Endothelial cell (in vitro differentiated cells): ENCODE results near the gene SLC38A1. TPM values are rescaled to one million over a fixed set of nuclear protein-coding genes. Genes with fewer than 3 reads are reported as not detected.

ENCODE experiments used
- DNase-seq: peaks from one replicate; pipeline ENCODE4 v3.0.0; 2021; ENCODE audit warnings: low spot score
- H3K27ac Mint-ChIP-seq: one replicate; pipeline ENCODE4 v1.8.0; 2021; ENCODE audit warnings: mixed read lengths, inconsistent platforms; ENCODE audit not compliant: unreplicated experiment
- H3K27me3 Mint-ChIP-seq: one replicate; pipeline ENCODE4 v1.8.0; 2021; ENCODE audit warnings: mild to moderate bottlenecking, moderate library complexity, mixed read lengths, inconsistent platforms; ENCODE audit not compliant: unreplicated experiment
- H3K36me3 Mint-ChIP-seq: one replicate; pipeline ENCODE4 v1.8.0; 2021; ENCODE audit warnings: mild to moderate bottlenecking, low read depth, mixed read lengths, inconsistent platforms; ENCODE audit not compliant: unreplicated experiment
- H3K4me1 Mint-ChIP-seq: one replicate; pipeline ENCODE4 v1.8.0; 2021; ENCODE audit warnings: mild to moderate bottlenecking, mixed read lengths, inconsistent platforms; ENCODE audit not compliant: unreplicated experiment
- H3K4me3 Mint-ChIP-seq: one replicate; pipeline ENCODE4 v1.8.0; 2021; ENCODE audit warnings: mild to moderate bottlenecking, mixed read lengths, inconsistent platforms; ENCODE audit not compliant: unreplicated experiment
- H3K9me3 Mint-ChIP-seq: one replicate; pipeline ENCODE4 v1.8.0; 2021; ENCODE audit warnings: mixed read lengths, inconsistent platforms; ENCODE audit not compliant: unreplicated experiment
- total RNA-seq: library from RNA; stranded (reverse); fragmentation: NEBNext Ultra II Directional; extraction: Animal tissue kit (Norgen Biotek cat#: 25700); gene quantifications from one replicate; pipeline ENCODE4 v1.2.1, GENCODE V29; 2021; ENCODE audit not compliant: unreplicated experiment
- TF ChIP-seq, protein P1 (sequence below): fragments of 200-600 bp; sonication (generic); IDR thresholded peaks from one replicate; pipeline ENCODE4 v1.5.0; 2021; ENCODE audit warnings: antibody characterized with exemption; ENCODE audit not compliant: unreplicated experiment

SLC38A1 gene
- total RNA-seq, 1 donor from 2014 or later, result 100 TPM

DNA sequence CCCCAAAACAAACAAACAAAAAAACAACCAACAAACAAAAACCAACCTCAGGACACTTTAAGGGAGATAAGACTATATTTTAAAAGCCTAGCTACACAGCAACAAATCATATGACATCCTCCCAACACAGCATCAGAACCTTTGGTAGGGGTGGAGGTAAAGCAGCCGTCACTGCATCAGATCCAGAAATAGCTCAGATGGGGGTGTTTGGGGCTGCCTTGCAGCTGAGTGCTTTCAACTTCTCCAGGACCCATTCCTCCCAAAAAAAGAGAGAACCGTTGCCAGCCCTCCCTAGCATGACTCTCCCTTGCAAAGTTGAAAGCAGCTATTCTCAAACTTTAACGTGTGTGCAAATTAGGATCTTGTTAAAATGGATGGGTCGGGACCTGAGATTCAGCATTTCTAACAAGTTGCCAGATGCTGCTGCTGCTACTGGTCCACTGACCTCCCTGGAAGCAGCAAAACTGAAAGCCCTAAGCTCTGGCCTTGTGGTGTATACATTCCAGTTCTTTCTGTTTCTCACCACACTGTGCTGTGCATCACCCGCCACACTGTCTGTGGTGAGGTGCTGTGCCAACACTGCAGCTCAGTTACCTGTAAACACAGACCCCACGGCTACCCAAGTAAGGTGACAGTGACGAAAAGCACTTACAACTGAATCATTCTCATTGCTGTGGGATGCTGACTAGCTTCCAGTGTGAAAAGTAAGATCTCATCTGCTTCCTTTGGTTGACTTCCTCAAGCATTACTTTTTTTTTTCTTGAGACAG is 54.0 kb downstream of the SLC38A1 start:
- H3K4me3 Mint-ChIP-seq, result no peak overlapping the region
- no peak for DNase-seq
- peaks cover 32% of the 10 kb centered on the region for H3K36me3 Mint-ChIP-seq
- H3K27ac Mint-ChIP-seq, result no peak overlapping the region
- H3K4me1 Mint-ChIP-seq, result peaks cover 42% of the 10 kb centered on the region
- H3K27me3 Mint-ChIP-seq, result peaks cover 3% of the 10 kb centered on the region
- H3K9me3 Mint-ChIP-seq, result no peaks in the 10 kb centered on the region
- TF ChIP-seq, protein P1, sequence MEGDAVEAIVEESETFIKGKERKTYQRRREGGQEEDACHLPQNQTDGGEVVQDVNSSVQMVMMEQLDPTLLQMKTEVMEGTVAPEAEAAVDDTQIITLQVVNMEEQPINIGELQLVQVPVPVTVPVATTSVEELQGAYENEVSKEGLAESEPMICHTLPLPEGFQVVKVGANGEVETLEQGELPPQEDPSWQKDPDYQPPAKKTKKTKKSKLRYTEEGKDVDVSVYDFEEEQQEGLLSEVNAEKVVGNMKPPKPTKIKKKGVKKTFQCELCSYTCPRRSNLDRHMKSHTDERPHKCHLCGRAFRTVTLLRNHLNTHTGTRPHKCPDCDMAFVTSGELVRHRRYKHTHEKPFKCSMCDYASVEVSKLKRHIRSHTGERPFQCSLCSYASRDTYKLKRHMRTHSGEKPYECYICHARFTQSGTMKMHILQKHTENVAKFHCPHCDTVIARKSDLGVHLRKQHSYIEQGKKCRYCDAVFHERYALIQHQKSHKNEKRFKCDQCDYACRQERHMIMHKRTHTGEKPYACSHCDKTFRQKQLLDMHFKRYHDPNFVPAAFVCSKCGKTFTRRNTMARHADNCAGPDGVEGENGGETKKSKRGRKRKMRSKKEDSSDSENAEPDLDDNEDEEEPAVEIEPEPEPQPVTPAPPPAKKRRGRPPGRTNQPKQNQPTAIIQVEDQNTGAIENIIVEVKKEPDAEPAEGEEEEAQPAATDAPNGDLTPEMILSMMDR, result no peak

DNA sequence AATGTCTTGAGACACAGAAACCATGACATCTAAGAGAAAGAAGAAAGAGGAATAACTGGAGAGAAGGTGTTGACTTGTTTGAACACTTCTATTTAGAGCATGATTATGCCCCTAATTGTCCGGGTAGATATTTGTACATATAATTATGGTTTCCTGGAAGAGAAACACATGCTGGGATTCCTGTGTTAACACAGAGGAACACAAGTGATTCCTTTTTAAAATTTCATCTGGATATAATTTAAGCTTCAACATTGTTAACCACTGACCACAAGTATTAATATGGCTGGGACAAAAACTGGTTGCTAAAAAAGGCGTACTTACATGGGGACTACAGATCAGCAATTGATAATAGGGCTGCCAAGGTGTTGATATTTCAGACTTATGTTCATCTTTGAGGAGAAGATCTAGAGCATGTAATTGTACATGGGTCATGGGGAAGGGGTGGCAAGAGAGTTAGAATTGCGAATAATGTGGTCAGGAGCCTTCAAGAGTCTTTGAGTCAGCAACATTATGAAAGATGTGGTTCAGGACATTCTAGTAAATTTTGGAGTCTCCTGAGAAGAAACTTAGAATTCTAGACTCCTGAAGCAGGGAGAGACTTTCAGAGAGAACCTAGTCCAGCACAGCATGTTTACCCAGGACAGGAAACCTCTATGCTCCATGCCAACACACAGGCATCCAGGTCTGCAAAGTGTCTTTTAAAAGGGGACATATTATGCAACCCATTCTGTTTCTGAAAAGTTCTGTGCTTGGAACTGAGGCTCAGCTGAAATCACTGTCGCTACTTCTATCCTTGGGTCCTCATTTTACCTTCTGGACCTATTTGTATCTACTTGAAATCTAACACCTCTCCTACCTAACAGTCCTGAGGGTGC is 56.5 kb downstream of the SLC38A1 start:
- Mint-ChIP-seq H3K4me3 (no peak overlapping the region), H3K9me3 (no peaks in the 10 kb centered on the region), H3K4me1 (peaks cover 19% of the 10 kb centered on the region), H3K27ac (no peak overlapping the region), H3K27me3 (peaks cover 3% of the 10 kb centered on the region), H3K36me3 (peaks cover 20% of the 10 kb centered on the region)
- TF ChIP-seq, protein P1, result no peak
- DNase-seq, result no peak

DNA sequence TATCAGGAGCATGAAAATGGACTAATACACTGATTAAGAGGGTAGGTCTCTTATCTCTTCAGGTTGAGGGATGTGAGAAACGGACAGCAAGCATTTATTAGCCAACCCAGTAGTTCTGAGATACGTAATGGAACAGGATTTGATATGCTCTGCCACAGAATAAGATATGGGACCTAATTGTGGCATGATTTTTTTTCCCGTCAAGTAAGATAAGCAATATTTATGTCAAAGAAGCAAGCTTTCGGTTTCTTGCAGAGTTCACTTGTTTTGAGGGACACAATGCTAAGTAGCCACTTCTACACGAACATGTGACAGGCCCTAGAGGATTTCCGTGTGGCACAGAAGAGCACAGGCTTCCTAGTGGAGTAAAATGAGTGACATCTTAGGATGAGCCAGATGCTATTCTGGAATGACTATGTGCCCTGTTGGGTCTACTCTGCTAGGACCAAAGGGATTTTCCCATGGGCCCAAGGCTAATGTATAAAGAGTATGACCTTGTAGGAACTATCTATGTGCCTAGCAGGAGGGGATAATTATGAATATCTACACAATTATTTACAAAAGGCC is 57.9 kb downstream of the SLC38A1 start:
- Mint-ChIP-seq H3K9me3 (no peaks in the 10 kb centered on the region), H3K4me3 (no peak overlapping the region), H3K27me3 (peaks cover under 1% of the 10 kb centered on the region), H3K36me3 (peaks cover 21% of the 10 kb centered on the region), H3K4me1 (peaks cover 12% of the 10 kb centered on the region), H3K27ac (no peak overlapping the region)
- TF ChIP-seq, protein P1, result no peak
- DNase-seq, result no peak

DNA sequence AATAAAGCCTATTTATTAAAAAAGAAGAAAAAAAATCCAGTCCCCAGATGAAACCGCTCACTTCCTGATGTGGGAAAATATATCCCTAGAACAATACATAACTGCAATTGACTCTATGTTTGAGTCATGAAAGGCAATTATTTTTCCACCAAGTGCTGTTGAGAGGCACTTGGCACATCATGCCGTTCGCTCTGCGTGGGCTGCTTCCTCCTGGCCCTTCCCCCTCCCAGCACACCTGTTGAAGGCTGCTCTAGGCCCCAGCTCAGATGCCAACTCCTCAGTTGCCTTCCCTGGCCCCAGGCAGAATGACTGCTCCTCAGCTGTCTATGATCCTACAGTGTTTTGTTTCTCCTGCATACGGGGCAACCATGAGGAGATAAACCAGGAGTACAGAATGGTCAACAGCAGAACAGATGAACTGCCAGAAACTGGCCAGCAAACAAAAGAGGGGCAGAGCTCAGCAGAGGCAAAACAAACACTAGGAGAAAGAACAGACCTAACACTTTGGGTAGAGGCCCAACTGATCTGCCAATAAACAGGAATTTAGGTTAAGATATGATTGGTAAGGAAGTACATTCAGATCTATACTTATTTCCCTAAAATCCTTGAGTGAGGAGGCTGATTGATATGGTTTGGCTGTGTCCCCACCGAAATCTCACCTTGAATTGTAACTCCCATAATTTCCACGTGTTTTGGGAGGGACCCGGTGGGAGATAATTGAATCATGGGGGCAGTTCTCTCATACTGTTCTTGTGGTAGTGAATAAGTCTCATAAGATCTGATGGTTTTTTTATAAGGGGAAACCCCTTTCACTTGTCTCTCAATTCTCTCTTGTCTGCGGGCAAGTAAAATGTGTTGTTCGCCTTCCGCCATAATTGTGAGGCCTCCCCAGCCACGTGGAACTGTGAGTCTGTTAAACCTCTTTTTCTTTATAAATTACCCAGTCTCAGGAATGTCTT is 58.6 kb downstream of the SLC38A1 start:
- Mint-ChIP-seq H3K27me3 (no peaks in the 10 kb centered on the region), H3K4me1 (peaks cover 5% of the 10 kb centered on the region), H3K36me3 (peaks cover 21% of the 10 kb centered on the region), H3K9me3 (no peaks in the 10 kb centered on the region), H3K4me3 (no peak overlapping the region), H3K27ac (peak overlapping the region; percentile 34)
- no peak for DNase-seq
- TF ChIP-seq, protein P1, result no peak
